ENCODE results near the gene LAMTOR5.
A peak's percentile ranks its signal among the peaks of the same experiment; 100 is the strongest.

The LAMTOR5 gene

GRCh38 chr1:110360431-110360830 is 47.1 kb downstream of the LAMTOR5 start:
- no peak overlapping the region for H3K4me2 ChIP-seq (ENCODE audit: low read length)
- H3K36me3 ChIP-seq (ENCODE audit: control insufficient read depth, low read length), result peaks cover 91% of the 10 kb centered on the region
- no peaks in the 10 kb centered on the region for H3K27me3 ChIP-seq (ENCODE audit: control insufficient read depth, low read length)
- peaks cover 11% of the 10 kb centered on the region; the same call in 1 of the 2 replicates for H4K20me1 ChIP-seq (ENCODE audit: control insufficient read depth, insufficient read depth, low read depth, low read length)
- H3K9me3 ChIP-seq (ENCODE audit: control insufficient read depth, insufficient read depth, low read length), result no peaks in the 10 kb centered on the region
- TF ChIP-seq EZH2phosphoT487 (IDR thresholded peaks at IDR 0.05; ENCODE audit: borderline replicate concordance, low read length) (no peak), CTCF (IDR thresholded peaks at IDR 0.05; ENCODE audit: low read depth, low read length, poor library complexity, severe bottlenecking) (no peak)
- peaks cover 22% of the 10 kb centered on the region for H3K4me1 ChIP-seq (ENCODE audit: control insufficient read depth, low read length)
- peaks cover 6% of the 10 kb centered on the region for H3F3A ChIP-seq (ENCODE audit: control insufficient read depth, insufficient read depth)
- no peak overlapping the region for H3K27ac ChIP-seq (ENCODE audit: low read depth, low read length)
- H3K9me2 ChIP-seq (replicated peaks; ENCODE audit: control insufficient read depth, low read length), result no peaks in the 10 kb centered on the region
- peaks cover 100% of the 10 kb centered on the region for H3K79me2 ChIP-seq (ENCODE audit: control insufficient read depth, low read length)
- no peak overlapping the region for H3K4me3 ChIP-seq (ENCODE audit: low read length)

- peaks cover 47% of the 10 kb centered on the region for H3K4me1 ChIP-seq (ENCODE audit: control insufficient read depth, low read length)
- H4K20me1 ChIP-seq (ENCODE audit: control insufficient read depth, insufficient read depth, low read depth, low read length), result peaks cover 11% of the 10 kb centered on the region
- H3K79me2 ChIP-seq (ENCODE audit: control insufficient read depth, low read length), result peaks cover 100% of the 10 kb centered on the region
- peaks cover 86% of the 10 kb centered on the region for H3K36me3 ChIP-seq (ENCODE audit: control insufficient read depth, low read length)
- H3K27me3 ChIP-seq (ENCODE audit: control insufficient read depth, low read length), result no peaks in the 10 kb centered on the region
- no peak for TF ChIP-seq EZH2phosphoT487 (IDR thresholded peaks at IDR 0.05; ENCODE audit: borderline replicate concordance, low read length)
- TF ChIP-seq CTCF (IDR thresholded peaks at IDR 0.05; ENCODE audit: low read depth, low read length, poor library complexity, severe bottlenecking), result no peak
- no peak overlapping the region for H3K4me3 ChIP-seq (ENCODE audit: low read length)
- H3K27ac ChIP-seq (ENCODE audit: low read depth, low read length), result no peak overlapping the region
- H3K4me2 ChIP-seq (ENCODE audit: low read length), result no peak overlapping the region
- H3F3A ChIP-seq (ENCODE audit: control insufficient read depth, insufficient read depth), result peaks cover 6% of the 10 kb centered on the region
- H3K9me2 ChIP-seq (replicated peaks; ENCODE audit: control insufficient read depth, low read length), result no peaks in the 10 kb centered on the region
- H3K9me3 ChIP-seq (ENCODE audit: control insufficient read depth, insufficient read depth, low read length), result no peaks in the 10 kb centered on the region
Measured at GRCh38 chr1:110356379-110356778, 51.1 kb downstream of the LAMTOR5 start.

- Histone ChIP-seq H3K4me2 (ENCODE audit: low read length) (0 out of 2 replicates have a peak overlapping the region, but pooled peaks have one; percentile 2), H3K79me2 (ENCODE audit: control insufficient read depth, low read length) (peaks cover 100% of the 10 kb centered on the region), H4K20me1 (ENCODE audit: control insufficient read depth, insufficient read depth, low read depth, low read length) (peaks cover 20% of the 10 kb centered on the region)
Measured at GRCh38 chr1:110355321-110355720, 52.2 kb downstream of the LAMTOR5 start.

More at GRCh38 chr1:110355321-110355720, 52.2 kb downstream of the LAMTOR5 start:
- Histone ChIP-seq H3K36me3 (ENCODE audit: control insufficient read depth, low read length) (peaks cover 88% of the 10 kb centered on the region), H3K4me1 (ENCODE audit: control insufficient read depth, low read length) (peaks cover 58% of the 10 kb centered on the region), H3K9me3 (ENCODE audit: control insufficient read depth, insufficient read depth, low read length) (no peaks in the 10 kb centered on the region), H3K27me3 (ENCODE audit: control insufficient read depth, low read length) (no peaks in the 10 kb centered on the region), H3F3A (ENCODE audit: control insufficient read depth, insufficient read depth) (peaks cover 6% of the 10 kb centered on the region; the same call in 1 of the 2 replicates), H3K27ac (ENCODE audit: low read depth, low read length) (no peak overlapping the region), H3K9me2 (replicated peaks; ENCODE audit: control insufficient read depth, low read length) (no peaks in the 10 kb centered on the region), H3K4me3 (ENCODE audit: low read length) (no peak overlapping the region)
- no peak for TF ChIP-seq CTCF (IDR thresholded peaks at IDR 0.05; ENCODE audit: low read depth, low read length, poor library complexity, severe bottlenecking)
- TF ChIP-seq EZH2phosphoT487 (IDR thresholded peaks at IDR 0.05; ENCODE audit: borderline replicate concordance, low read length), result no peak

All from DOHH2 (cell line).